Left ventricle myocardium inferior (tissue), 1 donor: ENCODE data around the gene ABHD1. TPM values are rescaled to one million over a fixed set of nuclear protein-coding genes. Genes with fewer than 3 reads are reported as not detected.

Source experiments
- DNase-seq: peaks from one replicate; pipeline ENCODE4 v3.0.0-alpha.2; 2020
- H3K27ac ChIP-seq: fragments of 200-600 bp; replicated peaks from 2 replicates; pipeline ENCODE4 v1.8.0; 2021
- H3K27me3 ChIP-seq: fragments of 200-600 bp; 2 replicates; pipeline ENCODE4 v1.8.0; 2021; ENCODE audit warnings: low read depth
- H3K36me3 ChIP-seq: fragments of 200-600 bp; 2 replicates; pipeline ENCODE4 v1.8.0; 2021
- H3K4me1 ChIP-seq: fragments of 200-600 bp; 2 replicates; pipeline ENCODE4 v1.8.0; 2021
- H3K4me3 ChIP-seq: fragments of 200-600 bp; 2 replicates; pipeline ENCODE4 v1.8.0; 2021; ENCODE audit warnings: mild to moderate bottlenecking, moderate library complexity
- H3K9me3 ChIP-seq: fragments of 200-600 bp; replicated peaks from 2 replicates; pipeline ENCODE4 v1.8.0; 2021
- intact Hi-C: fragments of 100-400 bp; cut with micrococcal nuclease; formaldehyde crosslinking; loops from one replicate; pipeline ENCODE4 v1.11.0; 2022
- total RNA-seq: library from RNA; stranded (reverse); fragmentation: NEBNext Ultra II Directional; extraction: Animal tissue kit (Norgen Biotek cat#: 25700); gene quantifications from one replicate; pipeline ENCODE4 v1.2.1, GENCODE V29; 2021
- TF ChIP-seq, protein P1 (sequence below): fragments of 200-600 bp; IDR thresholded peaks from 2 replicates; pipeline ENCODE4 v1.8.0; 2021; ENCODE audit warnings: antibody characterized with exemption, mild to moderate bottlenecking, borderline replicate concordance
- donor health status: DM: no; HTN: yes; CAD: no; lungs with severe emphysema.

Gene ABHD1
- total RNA-seq, 1 donor from 2014 or later = 3.5 TPM

DNA sequence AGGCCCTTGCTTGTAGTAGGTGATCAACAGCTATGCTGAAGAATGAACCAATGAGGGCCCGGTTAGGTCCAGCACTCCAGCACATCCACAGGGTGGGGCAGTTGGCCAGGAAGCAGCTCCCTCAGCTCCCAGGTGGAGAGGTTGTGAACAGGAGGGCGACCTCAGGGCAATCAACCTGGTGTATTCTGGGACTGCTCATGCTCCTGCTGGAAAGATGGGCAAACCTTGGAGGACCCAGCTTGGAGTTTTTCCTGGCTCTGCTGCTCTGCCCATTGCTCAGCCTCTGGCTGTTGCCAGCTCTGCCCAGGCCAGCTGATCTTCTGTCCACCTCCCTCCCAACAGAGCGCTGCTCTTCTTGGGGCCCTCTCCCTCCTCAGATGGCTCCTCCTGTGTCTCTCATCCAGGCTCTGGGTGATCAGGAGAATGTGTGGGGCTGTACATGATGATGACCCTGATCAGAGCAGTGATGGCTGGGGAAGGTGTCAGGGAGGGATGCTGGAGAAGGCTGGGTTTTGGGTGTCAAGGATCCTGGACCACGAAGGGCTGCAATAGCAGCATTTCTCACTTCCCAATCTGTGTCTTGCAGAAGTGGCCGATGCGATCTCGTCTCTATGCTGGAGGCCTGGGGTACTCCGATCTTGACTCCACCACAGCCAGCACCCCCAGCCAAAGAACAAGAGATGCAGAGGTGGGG is 28.6 kb downstream of the ABHD1 start:
- Histone ChIP-seq H3K36me3 (no peaks in the 10 kb centered on the region), H3K27ac (no peak overlapping the region), H3K4me1 (no peaks in the 10 kb centered on the region), H3K4me3 (no peak overlapping the region), H3K9me3 (no peaks in the 10 kb centered on the region), H3K27me3 (peaks cover 26% of the 10 kb centered on the region)
- TF ChIP-seq, protein P1, sequence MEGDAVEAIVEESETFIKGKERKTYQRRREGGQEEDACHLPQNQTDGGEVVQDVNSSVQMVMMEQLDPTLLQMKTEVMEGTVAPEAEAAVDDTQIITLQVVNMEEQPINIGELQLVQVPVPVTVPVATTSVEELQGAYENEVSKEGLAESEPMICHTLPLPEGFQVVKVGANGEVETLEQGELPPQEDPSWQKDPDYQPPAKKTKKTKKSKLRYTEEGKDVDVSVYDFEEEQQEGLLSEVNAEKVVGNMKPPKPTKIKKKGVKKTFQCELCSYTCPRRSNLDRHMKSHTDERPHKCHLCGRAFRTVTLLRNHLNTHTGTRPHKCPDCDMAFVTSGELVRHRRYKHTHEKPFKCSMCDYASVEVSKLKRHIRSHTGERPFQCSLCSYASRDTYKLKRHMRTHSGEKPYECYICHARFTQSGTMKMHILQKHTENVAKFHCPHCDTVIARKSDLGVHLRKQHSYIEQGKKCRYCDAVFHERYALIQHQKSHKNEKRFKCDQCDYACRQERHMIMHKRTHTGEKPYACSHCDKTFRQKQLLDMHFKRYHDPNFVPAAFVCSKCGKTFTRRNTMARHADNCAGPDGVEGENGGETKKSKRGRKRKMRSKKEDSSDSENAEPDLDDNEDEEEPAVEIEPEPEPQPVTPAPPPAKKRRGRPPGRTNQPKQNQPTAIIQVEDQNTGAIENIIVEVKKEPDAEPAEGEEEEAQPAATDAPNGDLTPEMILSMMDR = no peak
- intact Hi-C loops = no loop called here
- no peak for DNase-seq

DNA sequence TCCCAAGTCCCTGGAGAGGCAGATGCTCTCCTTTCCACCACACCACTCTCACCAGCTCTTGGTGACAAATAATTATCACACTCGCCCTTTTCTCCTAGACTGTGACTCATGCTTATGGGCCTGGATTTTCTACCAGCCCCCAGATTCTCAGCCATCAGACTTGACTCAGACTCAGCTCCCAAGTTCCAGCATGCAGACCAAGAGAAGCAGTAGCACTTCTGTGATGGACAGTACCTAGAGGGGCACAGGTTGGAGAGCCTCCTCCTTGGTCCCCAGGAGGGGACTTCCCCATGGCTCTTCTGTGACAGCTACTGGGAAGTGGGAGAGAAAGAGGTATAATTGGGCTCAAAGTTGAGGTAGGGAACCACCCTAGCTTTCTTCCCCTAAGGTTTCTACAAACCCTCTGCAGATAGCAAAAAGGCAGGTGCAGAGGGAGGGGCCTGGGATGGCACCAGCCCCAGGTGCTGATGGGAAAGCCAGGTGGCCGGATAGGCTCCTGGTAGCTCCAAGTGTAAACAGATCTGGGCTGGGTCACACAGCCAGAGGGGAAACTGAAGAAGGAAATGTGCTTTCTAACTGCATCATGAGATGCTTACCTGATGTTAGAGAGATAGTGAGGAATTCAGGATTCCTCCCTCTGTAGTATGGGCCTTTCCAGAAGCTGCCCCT is 29.3 kb downstream of the ABHD1 start:
- no peaks in the 10 kb centered on the region for H3K36me3 ChIP-seq
- H3K4me1 ChIP-seq = no peaks in the 10 kb centered on the region
- H3K27ac ChIP-seq = no peak overlapping the region
- H3K27me3 ChIP-seq = peaks cover 26% of the 10 kb centered on the region
- H3K4me3 ChIP-seq = no peak overlapping the region
- no peaks in the 10 kb centered on the region for H3K9me3 ChIP-seq
- intact Hi-C loops = no loop called here
- TF ChIP-seq, protein P1 = no peak
- no peak for DNase-seq

DNA sequence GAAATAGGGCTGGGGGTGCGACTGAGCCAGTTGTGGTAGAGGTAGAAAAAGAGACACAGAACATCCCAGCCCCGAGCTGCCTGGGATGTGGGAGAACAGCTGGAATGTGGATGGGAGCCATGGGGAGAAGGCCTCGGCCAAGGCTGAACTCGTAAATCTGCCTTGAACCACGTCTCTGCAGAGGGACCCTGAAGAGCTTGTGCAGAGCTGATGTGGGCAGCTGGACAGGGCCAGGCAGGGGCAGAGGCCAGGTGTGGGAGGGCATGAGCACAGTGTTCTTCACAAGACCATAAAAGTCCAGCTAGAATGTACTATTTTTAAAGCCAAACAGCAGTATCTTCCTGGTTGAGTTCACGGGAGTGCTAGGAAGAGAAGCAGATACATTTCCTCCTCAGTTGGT is 30.9 kb downstream of the ABHD1 start:
- Histone ChIP-seq H3K4me3 (no peak overlapping the region), H3K27me3 (peaks cover 14% of the 10 kb centered on the region), H3K36me3 (no peaks in the 10 kb centered on the region), H3K4me1 (no peaks in the 10 kb centered on the region), H3K9me3 (no peaks in the 10 kb centered on the region), H3K27ac (no peak overlapping the region)
- TF ChIP-seq, protein P1 = no peak
- no peak for DNase-seq
- intact Hi-C loops = no loop called here

DNA sequence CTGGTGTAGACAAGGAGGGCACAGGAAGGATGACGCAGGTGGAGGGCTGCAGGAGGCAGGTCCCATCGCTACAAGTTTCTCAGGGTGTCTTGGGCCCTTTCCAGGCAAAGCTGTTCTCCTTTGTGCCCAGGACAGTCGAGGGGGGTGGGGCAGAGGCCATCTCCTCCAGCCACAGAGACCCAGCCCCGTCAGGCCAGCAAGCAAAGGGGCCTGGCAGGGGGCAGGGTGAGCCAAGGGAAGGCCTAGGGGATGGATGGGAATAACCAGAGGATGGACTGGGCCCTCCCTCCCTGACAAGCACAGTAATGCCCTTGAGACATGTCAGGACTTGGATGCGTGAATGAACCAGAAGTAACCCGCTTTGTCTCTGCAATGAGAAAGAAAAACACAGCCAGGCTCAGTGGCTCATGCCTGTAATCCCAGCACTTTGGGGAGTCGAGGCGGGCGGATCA is 31.5 kb downstream of the ABHD1 start:
- intact Hi-C loops = no loop called here
- TF ChIP-seq, protein P1 = no peak

DNA sequence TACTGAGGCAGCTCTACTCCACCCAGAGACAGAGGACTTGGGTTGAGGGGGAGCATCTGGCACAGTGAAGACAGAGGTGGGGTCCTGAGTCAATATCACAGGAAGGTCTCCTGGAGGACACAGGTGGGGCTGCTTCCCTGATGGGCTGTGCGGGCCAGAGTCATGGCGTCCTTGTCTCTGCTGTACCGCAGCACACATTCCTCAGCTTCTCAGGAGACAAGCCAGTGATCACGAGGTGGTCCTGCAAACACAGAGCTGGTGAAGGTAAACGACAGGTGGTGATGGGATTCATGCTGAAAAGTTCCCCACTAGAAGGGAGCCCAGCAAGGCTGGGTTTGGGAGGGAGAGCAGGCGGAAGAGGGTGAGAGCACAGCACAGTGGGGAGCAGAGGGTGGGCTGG is 34.9 kb downstream of the ABHD1 start:
- Histone ChIP-seq H3K4me3 (no peak overlapping the region), H3K4me1 (no peaks in the 10 kb centered on the region), H3K36me3 (no peaks in the 10 kb centered on the region), H3K27ac (no peak overlapping the region), H3K9me3 (no peaks in the 10 kb centered on the region), H3K27me3 (no peaks in the 10 kb centered on the region)
- intact Hi-C loops = no loop called here
- DNase-seq = no peak
- TF ChIP-seq, protein P1 = no peak

More for the DNA sequence above, 31.5 kb downstream of the ABHD1 start:
- Histone ChIP-seq H3K4me3 (no peak overlapping the region), H3K27me3 (peaks cover 7% of the 10 kb centered on the region), H3K9me3 (no peaks in the 10 kb centered on the region), H3K36me3 (no peaks in the 10 kb centered on the region), H3K27ac (no peak overlapping the region), H3K4me1 (no peaks in the 10 kb centered on the region)
- no peak for DNase-seq
